HG03175 (cell line): Measurements from ENCODE around the gene HAUS3.
"Not testable (repeated sequence)": the region's sequence is repeated elsewhere in the genome, so short reads cannot be mapped to it uniquely, and the experiment has no call there.

ENCODE experiments used
- ATAC-seq: cut with Tn5 transposase; IDR thresholded peaks from one replicate; pipeline ENCODE4 v1.9.1; 2021; ENCODE audit warnings: mild to moderate bottlenecking, moderate library complexity; ENCODE audit not compliant: unreplicated experiment

Gene HAUS3

GRCh38 chr4:2276581-2277325, 34.8 kb upstream of the HAUS3 start:
- ATAC-seq: no peak

DNA sequence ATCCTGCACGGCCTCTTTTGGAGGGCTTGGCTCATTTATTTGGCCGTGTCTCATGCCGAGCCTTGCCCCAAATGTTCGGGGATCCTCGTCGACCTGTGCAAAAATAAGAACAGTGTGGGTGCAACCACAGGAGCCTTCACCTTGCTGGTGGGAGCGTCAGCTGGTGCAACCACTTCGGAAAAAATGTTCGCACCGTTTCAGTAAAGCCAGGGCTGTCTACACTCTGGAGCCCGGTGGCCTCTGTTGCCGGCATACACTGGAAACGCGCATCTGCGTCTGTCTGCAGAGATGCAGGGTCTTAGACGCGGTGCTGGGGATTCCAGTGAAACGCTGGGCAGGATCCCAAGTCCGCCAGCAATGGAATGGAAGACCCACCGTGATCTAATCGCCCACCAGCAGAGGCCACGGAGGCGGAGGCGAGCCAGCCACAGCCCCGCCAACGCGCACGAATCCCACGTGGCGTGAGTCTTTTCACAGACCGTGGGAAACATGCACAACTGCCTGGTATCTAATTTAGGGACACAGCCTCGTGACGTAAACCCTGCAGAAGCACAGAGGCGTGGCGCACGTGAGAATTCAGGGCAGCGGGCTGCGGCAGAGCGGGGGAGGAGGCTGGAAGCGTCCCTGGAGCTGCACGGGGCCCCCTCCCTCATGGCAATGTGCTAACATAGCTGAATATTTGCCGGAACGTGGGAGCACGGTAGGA, 33.8 kb upstream of the HAUS3 start:
- ATAC-seq: no peak

- not testable (repeated sequence) for ATAC-seq
Measured at GRCh38 chr4:2275044-2275397, 33.1 kb upstream of the HAUS3 start.

DNA sequence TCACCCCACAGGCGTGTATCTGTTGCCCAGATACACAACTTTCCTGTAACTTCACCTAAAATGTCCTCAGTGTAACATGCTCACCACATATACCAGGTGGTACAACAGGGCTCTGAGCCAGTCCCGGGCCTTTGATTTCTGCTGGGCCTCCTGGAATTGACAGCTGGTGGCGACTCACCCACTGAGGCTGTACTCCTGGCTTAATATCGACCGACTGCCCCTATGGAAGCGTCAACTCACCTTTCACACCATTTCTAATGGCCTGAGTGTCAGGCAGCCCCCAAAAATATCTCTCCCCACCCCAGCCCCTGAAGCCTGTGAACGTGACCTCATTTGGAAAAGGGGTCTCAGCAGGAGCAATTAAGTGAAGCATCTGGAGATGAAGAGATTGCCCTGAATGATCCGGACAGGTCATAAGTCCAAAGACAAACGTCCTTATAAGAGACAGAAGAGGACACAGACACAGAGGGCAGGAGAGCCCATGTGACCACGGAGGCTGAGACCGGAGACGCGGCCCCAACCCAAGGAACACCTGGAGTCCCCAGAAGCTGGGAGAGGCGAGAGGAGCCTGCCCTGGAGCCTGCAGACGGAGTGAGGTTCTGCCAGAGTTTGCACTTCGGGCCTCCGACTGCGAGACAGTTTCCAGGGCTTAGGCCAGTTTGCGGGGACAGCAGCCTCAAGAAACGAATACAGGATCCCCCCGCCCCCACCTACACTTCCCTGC, 32.6 kb upstream of the HAUS3 start:
- ATAC-seq: no peak

DNA sequence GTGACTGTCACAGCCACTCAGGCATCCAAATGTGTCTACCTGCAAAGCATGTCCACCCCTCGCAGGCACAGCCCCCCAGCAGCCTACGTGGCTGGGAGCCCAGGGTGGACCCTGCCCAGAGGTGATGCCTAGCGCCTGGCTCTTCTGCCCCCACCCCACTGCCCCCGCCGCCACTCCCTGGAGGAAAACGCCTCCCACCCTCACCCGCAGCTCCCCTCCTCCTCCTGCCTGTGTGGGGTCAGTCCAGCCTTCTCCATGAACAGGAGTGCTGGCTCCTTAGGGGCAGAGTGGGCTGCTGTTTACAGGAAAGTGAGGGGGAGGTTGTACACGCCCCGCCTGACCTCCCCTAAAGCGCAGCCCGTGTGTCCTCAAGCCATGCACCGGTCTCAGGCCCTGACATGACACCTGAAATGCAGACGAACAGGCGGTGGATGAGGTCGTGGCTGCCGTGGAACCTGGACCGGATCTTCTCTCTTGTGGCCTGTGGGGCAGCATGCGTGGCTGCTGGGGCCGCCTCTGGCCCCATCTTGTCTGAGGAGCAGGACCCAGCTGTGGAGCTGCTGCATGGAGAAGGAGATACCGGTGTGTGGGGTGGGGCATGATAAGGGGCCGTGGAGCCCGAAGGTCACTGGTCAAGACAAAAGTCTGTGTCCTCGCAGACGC, 31.9 kb upstream of the HAUS3 start:
- no peak for ATAC-seq

- no peak for ATAC-seq
Measured at GRCh38 chr4:2273221-2273620, 31.3 kb upstream of the HAUS3 start.

DNA sequence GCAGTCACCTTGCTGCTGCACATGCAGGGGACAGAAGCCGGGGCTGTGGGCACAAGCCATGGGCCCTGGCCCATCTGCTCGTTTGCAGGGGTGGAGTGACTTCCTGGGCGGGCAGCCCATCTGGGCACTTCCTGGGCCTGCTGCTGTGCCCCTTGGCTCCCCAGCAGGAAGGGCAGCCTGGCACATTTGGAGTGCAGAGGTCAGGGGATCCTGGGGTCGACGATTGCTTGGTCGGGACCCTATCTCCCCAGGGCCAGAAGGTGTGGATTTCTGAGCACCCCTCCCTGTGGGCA, 30.9 kb upstream of the HAUS3 start:
- ATAC-seq: no peak

DNA sequence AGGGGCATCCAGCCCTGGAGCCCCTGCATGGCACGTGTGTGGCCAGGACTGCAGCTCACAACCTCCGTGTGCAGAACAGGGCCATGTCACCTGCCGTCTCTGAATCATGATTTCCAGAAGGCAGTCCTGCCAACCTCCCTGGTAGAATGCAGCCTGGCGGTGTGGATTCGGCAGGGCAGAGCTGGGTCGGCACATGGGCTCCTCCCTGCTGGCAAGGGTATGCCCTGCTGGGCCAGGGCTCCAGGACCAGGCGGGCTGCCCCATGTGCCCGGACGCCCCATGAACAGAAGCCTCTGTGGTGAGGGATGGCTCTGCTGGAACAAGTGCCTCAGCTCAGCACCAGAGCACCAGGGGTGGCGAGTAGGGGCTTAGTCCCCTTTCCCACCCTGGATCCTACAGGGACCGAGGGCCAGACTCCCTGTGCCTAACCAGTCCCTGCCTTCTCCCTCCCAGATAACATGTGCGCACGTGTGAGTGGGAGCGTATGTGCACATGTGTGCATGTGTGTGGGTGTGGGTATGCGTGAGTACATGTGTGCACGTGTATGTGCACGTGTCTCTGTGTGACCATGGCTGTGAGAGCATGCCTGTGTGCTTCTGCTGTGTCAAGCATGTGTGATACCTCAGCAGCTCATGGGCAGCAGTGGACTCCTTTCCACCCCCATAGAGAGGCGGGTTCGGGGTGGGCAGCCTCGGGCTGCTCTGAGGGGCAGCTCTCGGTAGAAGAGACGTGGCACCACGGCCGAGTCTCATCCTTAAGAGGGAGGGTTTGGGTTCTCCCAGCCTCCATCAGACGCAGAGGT, 30.3 kb upstream of the HAUS3 start:
- no peak for ATAC-seq

- ATAC-seq: no peak
Measured at GRCh38 chr4:2271279-2272025, 29.5 kb upstream of the HAUS3 start.

DNA sequence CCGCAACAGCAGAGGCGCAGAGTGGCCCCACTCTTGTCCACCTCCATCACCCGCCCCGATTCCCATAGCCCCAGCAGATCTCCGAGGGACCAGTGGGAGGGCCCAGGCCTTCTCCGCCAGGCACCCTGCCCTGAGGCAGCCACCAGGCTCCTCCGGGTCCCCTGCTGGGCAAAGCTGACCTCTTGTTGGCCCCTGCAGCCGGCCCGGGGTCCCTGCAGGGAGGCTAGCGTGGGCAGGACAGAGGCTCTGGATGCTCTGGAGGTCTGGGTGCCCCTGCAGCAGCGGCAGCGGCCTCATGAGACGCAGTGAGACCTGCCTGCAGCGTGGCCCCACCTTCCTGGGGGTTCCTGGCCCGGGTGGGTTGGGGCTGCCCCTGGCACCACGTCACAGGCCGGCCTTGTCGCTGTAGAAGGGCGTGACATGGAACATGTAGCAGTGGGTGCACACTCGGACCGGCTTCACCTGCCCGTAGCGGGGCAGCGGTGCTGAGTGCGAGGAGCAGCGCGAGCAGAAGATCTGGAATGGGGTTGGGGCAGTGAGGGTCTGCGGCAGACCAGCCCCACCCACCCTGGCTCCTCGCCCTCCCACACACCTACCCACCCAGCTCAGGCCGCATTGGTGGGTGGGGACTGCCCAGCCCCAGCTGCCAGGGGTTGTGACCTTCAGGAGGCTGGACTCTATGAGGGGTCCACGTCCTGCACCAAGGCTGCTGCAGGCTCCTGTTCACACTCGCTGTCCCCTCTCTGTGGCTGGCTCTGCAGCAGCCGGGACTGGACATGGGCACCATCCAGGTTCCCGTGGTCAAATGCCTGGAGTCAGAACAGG, 28.6 kb upstream of the HAUS3 start:
- no peak for ATAC-seq

DNA sequence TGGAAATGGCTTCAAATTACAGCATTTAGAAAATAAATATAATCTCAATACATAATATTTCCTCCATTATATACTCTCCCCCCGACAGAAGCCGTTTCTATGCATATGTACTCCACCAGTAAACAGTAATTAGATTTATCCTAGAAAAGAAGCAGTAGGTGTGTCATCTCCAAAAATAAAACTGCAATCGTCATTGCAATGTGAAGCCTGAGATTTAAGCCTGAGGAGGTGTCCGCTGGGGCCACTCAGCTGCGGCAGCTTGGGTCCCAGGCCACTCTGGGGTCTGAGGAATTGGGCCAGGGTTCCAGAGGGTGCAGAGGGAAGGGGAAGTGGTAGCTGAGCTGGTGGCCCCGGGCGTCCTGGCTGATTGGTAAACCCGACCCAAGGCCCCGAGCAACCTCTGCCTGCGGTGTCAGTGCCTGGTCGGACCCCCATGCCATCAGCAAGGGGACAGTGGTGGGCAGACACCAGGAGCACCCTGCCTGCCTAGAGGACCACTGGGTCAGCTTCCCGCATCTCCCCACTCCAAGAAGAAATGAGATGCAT, 27.8 kb upstream of the HAUS3 start:
- no peak for ATAC-seq

GRCh38 chr4:2269206-2269531, 27.2 kb upstream of the HAUS3 start:
- ATAC-seq: no peak

- no peak for ATAC-seq
Measured at GRCh38 chr4:2268357-2269205, 26.7 kb upstream of the HAUS3 start.

- ATAC-seq: no peak
Measured at GRCh38 chr4:2267841-2268240, 25.9 kb upstream of the HAUS3 start.

DNA sequence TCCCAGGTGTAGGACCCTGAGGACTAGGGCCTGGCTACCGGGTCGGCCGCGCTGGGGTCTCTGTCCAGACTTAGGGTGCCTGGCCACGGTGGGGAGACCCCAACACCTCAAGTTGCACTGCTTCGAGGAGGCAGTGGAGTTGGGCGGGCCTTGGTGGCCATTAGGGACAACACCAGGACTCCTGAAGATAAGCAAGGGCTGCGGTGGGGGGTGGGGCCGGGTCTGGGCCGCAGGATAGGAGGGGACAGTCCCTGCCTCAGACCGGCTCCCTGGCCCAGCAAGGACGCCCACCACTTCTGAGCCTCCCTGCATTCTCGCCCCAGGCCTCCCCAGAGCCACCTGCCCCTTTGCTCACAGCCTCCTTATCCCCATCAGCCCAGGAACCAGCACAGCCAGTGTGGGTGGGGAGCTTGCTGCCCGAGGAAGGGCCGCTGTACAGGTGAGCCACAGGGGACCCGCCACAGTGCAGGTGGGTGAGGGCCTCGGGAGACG, 25.4 kb upstream of the HAUS3 start:
- ATAC-seq: no peak

GRCh38 chr4:2266821-2267220, 24.9 kb upstream of the HAUS3 start:
- no peak for ATAC-seq

- no peak for ATAC-seq
Measured at GRCh38 chr4:2266181-2266580, 24.3 kb upstream of the HAUS3 start.
